ENCODE results near the gene FHIT. TPM values are rescaled to one million over a fixed set of nuclear protein-coding genes. Genes with fewer than 3 reads are reported as not detected.

FHIT gene
- total and polyA plus RNA-seq, 2 of the 4 experiments (the other 2 are of a cell fraction) = 0.07 TPM; not detected in 1

GRCh38 chr3:60754617-60755016 lies 496.6 kb downstream of the FHIT start:
- Histone ChIP-seq H3K4me2 (ENCODE audit: low read depth, low read length) (no peak overlapping the region), H3K18ac (ENCODE audit: low read depth, low read length) (no peak overlapping the region), H4K5ac (ENCODE audit: low read depth, low read length) (no peak overlapping the region), H3K14ac (replicated peaks; ENCODE audit: low read depth, low read length) (no peak overlapping the region), H3K9me1 (ENCODE audit: insufficient read depth, low read length) (no peaks in the 10 kb centered on the region), H3K9me3 (ENCODE audit: control insufficient read depth, insufficient read depth, low read length) (peaks cover 2% of the 10 kb centered on the region; the same call in 1 of the 2 replicates), H3K79me1 (ENCODE audit: low read depth in 1 of 2, low read length in 2 of 2) (no peaks in the 10 kb centered on the region), H2AK9ac (replicated peaks; ENCODE audit: low read depth, low read length, poor library complexity) (no peak overlapping the region), H3K27ac (ENCODE audit: insufficient read depth, low read length) (no peak overlapping the region), H3K36me3 (ENCODE audit: control insufficient read depth, insufficient read depth, low read length) (no peaks in the 10 kb centered on the region), H3K4me3 (ENCODE audit: insufficient read depth, low read depth, low read length) (no peak overlapping the region), H3K23ac (ENCODE audit: low read depth, low read length) (no peak overlapping the region), H2BK20ac (ENCODE audit: low read depth, low read length) (no peak overlapping the region), H2BK15ac (ENCODE audit: low read depth, low read length) (no peak overlapping the region), H4K20me1 (ENCODE audit: insufficient read depth, low read length) (no peaks in the 10 kb centered on the region), H3K27me3 (ENCODE audit: control insufficient read depth, insufficient read depth, low read length) (no peaks in the 10 kb centered on the region), H3K9ac (ENCODE audit: low read depth, low read length) (no peak overlapping the region), H3K4me1 (ENCODE audit: control insufficient read depth, insufficient read depth, low read length) (no peaks in the 10 kb centered on the region), H3K4ac (ENCODE audit: low read depth, low read length) (no peak overlapping the region), H4K8ac (ENCODE audit: low read depth in 2 of 2, low read length in 2 of 2) (no peak overlapping the region), H4K91ac (ENCODE audit: insufficient read depth, low read depth, low read length) (no peak overlapping the region), H3K56ac (ENCODE audit: extremely low read depth, insufficient read depth, low read length) (no peak overlapping the region), H2AFZ (replicated peaks; ENCODE audit: low read length, poor library complexity) (no peak overlapping the region), H2BK120ac (ENCODE audit: low read depth, low read length) (no peak overlapping the region), H2AK5ac (ENCODE audit: low read depth, low read length) (no peak overlapping the region), H2BK5ac (ENCODE audit: low read depth, low read length, poor library complexity, severe bottlenecking) (no peak overlapping the region)
- ATAC-seq (ENCODE audit: low read depth) (no peak), DNase-seq (no peak)
- POLR2A ChIA-PET (ENCODE audit: unreplicated experiment) = no interaction called here
- TF ChIP-seq RCOR1 (IDR thresholded peaks at IDR 0.05; ENCODE audit: insufficient replicate concordance, low read length) = no peak
- no peak for TF ChIP-seq SMC3 (IDR thresholded peaks at IDR 0.05; ENCODE audit: low read depth, low read length)
- TF ChIP-seq MAZ (IDR thresholded peaks at IDR 0.05; ENCODE audit: borderline replicate concordance, low read depth, low read length) = no peak
- no peak for TF ChIP-seq MAFK (IDR thresholded peaks at IDR 0.05; ENCODE audit: low read depth, low read length)
- TF ChIP-seq RAD21 (IDR thresholded peaks at IDR 0.05; ENCODE audit: low read length) = no peak
- no peak for TF ChIP-seq RFX5 (IDR thresholded peaks at IDR 0.05; ENCODE audit: low read depth, low read length)
- no peak for TF ChIP-seq MXI1 (IDR thresholded peaks at IDR 0.05; ENCODE audit: borderline replicate concordance, low read depth, low read length)
- no peak for TF ChIP-seq ELK1 (IDR thresholded peaks at IDR 0.05; ENCODE audit: borderline replicate concordance, low read depth, low read length)
- no peak for TF ChIP-seq POLR2A (IDR thresholded peaks at IDR 0.05; ENCODE audit: low read depth, low read length)
- no peak for TF ChIP-seq CHD1 (IDR thresholded peaks at IDR 0.05; ENCODE audit: low read depth, low read length)
- TF ChIP-seq NFE2L2 (IDR thresholded peaks at IDR 0.05; ENCODE audit: low read depth, low read length) = no peak
- no peak for TF ChIP-seq CTCF (conservative IDR thresholded peaks at IDR 0.05; ENCODE audit: low read depth, low read length)
- no peak for TF ChIP-seq FOS (IDR thresholded peaks at IDR 0.05; ENCODE audit: low read depth, low read length)
- TF ChIP-seq BHLHE40 (IDR thresholded peaks at IDR 0.05; ENCODE audit: low read depth, low read length) = no peak
- no peak for TF ChIP-seq CEBPB (IDR thresholded peaks at IDR 0.05; ENCODE audit: low read depth, low read length)
- TF ChIP-seq USF2 (IDR thresholded peaks at IDR 0.05; ENCODE audit: low read depth, low read length) = no peak
- WGBS, 2 experiments (ENCODE audit: extremely low coverage in 2 of 2, insufficient read length in 1 of 2) = no CpG with 5 or more reads among the region's 1 CpG
- in situ Hi-C loops (cut with MboI; ENCODE audit: low sequenced_read_pairs) (no loop called here), intact Hi-C loops (cut with micrococcal nuclease) (no loop called here), dilution Hi-C loops (cut with HindIII; ENCODE audit: low sequenced_read_pairs, unreplicated experiment) (no loop called here)
- CTCF ChIA-PET = no interaction called here
- no TSS peak for BruUV-seq (replicated peaks)
